SK-N-SH (cell line): Measurements from ENCODE around the gene CDH13.

ENCODE experiments used
- JUND ChIP-seq: IDR thresholded peaks from 2 replicates; pipeline ENCODE4 v1.4.0; 2012
- MXI1 ChIP-seq: IDR thresholded peaks from 2 replicates; pipeline ENCODE4 v1.6.1; 2012; ENCODE audit warnings: mild to moderate bottlenecking, low read depth, low read length, improper control_type of control experiment
- RAD21 ChIP-seq: IDR thresholded peaks from 2 replicates; pipeline ENCODE4 v1.6.1; 2012; ENCODE audit warnings: mild to moderate bottlenecking, low read length
- TAF1 ChIP-seq: IDR thresholded peaks from 2 replicates; pipeline ENCODE4 v1.6.1; 2012; ENCODE audit warnings: low read depth, mild to moderate bottlenecking, low read length, moderate library complexity, borderline replicate concordance
- TCF12 ChIP-seq: IDR thresholded peaks from 2 replicates; pipeline ENCODE4 v1.4.0; 2012
- TF ChIP-seq, protein P1 (sequence below): IDR thresholded peaks from 2 replicates; pipeline ENCODE4 v1.6.1; 2012; ENCODE audit warnings: mild to moderate bottlenecking, low read depth, low read length, moderate library complexity
- TF ChIP-seq, protein P2 (sequence below): fragments of 200-600 bp; sonication (generic); IDR thresholded peaks from 2 replicates; pipeline ENCODE4 v1.6.1; 2017; ENCODE audit warnings: antibody characterized with exemption, mild to moderate bottlenecking, moderate library complexity

DNA sequence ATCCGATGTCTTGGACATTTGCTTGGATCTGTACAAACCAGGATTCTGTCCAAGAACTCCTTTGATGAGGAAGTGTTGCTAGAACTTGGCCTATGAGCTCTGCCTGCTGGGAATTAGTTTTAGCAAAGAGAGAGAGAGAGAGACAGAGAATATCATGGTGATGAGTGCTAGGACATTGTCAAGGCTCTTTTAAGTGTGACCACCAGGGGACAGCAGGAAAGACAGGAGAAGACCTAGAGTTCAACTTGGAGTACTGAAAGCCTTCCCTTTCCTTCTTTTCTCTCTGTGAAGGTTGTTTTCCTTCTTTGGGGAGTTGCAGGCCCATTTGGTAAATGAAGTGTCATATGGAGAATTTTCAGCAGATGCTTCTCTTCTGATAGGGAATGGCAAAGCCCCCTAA, 791.8 kb downstream of the CDH13 start:
- TF ChIP-seq TAF1 = no peak
- no peak for TF ChIP-seq TCF12
- TF ChIP-seq MXI1 = no peak
- TF ChIP-seq, protein P1, sequence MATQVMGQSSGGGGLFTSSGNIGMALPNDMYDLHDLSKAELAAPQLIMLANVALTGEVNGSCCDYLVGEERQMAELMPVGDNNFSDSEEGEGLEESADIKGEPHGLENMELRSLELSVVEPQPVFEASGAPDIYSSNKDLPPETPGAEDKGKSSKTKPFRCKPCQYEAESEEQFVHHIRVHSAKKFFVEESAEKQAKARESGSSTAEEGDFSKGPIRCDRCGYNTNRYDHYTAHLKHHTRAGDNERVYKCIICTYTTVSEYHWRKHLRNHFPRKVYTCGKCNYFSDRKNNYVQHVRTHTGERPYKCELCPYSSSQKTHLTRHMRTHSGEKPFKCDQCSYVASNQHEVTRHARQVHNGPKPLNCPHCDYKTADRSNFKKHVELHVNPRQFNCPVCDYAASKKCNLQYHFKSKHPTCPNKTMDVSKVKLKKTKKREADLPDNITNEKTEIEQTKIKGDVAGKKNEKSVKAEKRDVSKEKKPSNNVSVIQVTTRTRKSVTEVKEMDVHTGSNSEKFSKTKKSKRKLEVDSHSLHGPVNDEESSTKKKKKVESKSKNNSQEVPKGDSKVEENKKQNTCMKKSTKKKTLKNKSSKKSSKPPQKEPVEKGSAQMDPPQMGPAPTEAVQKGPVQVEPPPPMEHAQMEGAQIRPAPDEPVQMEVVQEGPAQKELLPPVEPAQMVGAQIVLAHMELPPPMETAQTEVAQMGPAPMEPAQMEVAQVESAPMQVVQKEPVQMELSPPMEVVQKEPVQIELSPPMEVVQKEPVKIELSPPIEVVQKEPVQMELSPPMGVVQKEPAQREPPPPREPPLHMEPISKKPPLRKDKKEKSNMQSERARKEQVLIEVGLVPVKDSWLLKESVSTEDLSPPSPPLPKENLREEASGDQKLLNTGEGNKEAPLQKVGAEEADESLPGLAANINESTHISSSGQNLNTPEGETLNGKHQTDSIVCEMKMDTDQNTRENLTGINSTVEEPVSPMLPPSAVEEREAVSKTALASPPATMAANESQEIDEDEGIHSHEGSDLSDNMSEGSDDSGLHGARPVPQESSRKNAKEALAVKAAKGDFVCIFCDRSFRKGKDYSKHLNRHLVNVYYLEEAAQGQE = no peak
- TF ChIP-seq, protein P2, sequence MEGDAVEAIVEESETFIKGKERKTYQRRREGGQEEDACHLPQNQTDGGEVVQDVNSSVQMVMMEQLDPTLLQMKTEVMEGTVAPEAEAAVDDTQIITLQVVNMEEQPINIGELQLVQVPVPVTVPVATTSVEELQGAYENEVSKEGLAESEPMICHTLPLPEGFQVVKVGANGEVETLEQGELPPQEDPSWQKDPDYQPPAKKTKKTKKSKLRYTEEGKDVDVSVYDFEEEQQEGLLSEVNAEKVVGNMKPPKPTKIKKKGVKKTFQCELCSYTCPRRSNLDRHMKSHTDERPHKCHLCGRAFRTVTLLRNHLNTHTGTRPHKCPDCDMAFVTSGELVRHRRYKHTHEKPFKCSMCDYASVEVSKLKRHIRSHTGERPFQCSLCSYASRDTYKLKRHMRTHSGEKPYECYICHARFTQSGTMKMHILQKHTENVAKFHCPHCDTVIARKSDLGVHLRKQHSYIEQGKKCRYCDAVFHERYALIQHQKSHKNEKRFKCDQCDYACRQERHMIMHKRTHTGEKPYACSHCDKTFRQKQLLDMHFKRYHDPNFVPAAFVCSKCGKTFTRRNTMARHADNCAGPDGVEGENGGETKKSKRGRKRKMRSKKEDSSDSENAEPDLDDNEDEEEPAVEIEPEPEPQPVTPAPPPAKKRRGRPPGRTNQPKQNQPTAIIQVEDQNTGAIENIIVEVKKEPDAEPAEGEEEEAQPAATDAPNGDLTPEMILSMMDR = peak; percentile 29; the same call in 1 of the 2 replicates
- no peak for TF ChIP-seq RAD21
- no peak for TF ChIP-seq JUND
